Measurements from ENCODE around the gene CADPS. TPM values are rescaled to one million over a fixed set of nuclear protein-coding genes. Genes with fewer than 3 reads are reported as not detected.

CADPS gene
- polyA plus RNA-seq, 2 of the 4 experiments (the other 2 are of a cell fraction), result not detected

DNA sequence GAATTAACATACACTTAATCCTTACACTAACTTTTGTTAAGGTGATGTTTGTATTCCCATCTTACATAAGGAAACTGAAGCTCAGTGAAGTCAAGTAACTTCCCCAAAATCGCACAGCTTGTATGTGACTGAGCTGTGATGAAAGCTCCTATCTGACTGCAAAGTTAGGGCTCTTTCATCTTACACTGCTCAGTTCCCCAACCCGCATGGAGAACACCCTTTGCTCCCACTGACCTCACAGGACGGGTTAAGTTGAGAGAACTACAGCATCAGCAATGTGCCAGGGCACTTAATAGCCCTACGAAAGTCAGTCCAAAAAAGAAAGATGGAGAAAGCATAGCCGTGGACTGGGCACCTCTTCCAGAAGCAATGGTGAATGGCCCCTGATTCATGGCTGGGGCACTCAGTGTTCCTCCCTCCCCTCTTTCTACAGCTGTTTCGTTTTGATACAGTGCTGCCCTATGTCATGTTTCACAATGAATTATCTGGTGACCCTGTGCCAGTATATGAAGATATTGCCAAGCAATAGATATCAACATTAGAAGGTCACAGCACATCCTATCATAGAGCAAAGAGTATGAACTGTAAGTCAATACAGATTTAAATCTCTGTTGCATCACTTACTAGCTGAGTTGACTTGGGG is 38.0 kb downstream of the CADPS start:
- Histone ChIP-seq H3K27ac (no peak overlapping the region), H3K4me1 (no peaks in the 10 kb centered on the region), H3K4me3 (no peak overlapping the region), H3K4me2 (no peak overlapping the region), H3K9me3 (no peaks in the 10 kb centered on the region)
- POLR2A ChIA-PET, result no interaction called here
- no peak for TF ChIP-seq FOSL2 (IDR thresholded peaks at IDR 0.05)
- TF ChIP-seq FOSL2 (CRISPR knock-in tag; IDR thresholded peaks at IDR 0.05), result no peak
- TF ChIP-seq CHD2 (IDR thresholded peaks at IDR 0.05; ENCODE audit: low read length, partially characterized antibody), result no peak
- TF ChIP-seq ZNF302 (CRISPR knock-in tag; IDR thresholded peaks at IDR 0.05), result no peak
- WGBS (ENCODE audit: missing lambda C conversion rate), result 3% methylated on average over 5 of the region's 6 CpGs
- FAIRE-seq (no peak), DNase-seq (ENCODE audit: low read depth in 1 of 2, low spot score in 1 of 2) (no peak), ATAC-seq (no peak)
- CTCF ChIA-PET, result no interaction called here

DNA sequence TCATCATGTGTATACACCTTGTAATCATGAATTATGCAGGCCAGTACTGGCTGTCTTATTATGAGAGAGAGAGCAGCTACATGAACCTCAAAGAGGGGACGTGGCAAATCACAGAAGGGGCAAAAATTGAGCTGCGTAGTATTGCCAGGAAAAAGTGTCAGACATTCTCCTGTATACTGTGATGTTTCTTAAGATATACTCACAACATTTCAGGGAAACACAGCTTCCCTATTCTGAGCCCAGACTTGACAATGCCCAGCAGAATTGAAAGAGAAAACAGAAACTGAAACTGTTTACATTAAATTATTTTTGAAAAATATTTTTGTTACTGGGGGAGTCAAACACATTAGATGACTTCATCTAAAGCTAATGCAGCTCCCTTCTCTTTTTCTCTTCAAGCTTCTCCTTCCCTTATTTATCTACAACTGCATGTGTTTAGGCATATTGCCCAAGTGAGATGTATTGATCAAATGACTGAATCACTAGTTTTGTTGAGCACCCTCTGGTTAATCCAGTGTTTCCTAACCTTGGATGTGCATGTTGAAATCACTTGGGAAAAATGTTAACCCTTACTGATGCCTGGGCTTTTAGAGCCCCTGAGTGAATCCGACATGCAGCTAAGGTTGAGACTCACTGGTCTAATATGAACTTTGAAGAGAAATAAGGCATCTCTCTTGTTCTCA is 39.5 kb downstream of the CADPS start:
- ChIA-PET CTCF (no interaction called here), POLR2A (no interaction called here)
- H3K9me3 ChIP-seq, result no peaks in the 10 kb centered on the region
- TF ChIP-seq EHF (CRISPR knock-in tag; IDR thresholded peaks at IDR 0.05), result no peak
- TF ChIP-seq PHF8 (IDR thresholded peaks at IDR 0.05; ENCODE audit: borderline replicate concordance, low read depth), result no peak
- TF ChIP-seq TFCP2L1 (CRISPR knock-in tag; IDR thresholded peaks at IDR 0.05), result no peak
- no peak for TF ChIP-seq POLR2A (IDR thresholded peaks at IDR 0.05; ENCODE audit: low read length)
- TF ChIP-seq, protein P1, sequence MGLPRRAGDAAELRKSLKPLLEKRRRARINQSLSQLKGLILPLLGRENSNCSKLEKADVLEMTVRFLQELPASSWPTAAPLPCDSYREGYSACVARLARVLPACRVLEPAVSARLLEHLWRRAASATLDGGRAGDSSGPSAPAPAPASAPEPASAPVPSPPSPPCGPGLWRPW (IDR thresholded peaks at IDR 0.05), result no peak
- TF ChIP-seq RNF2 (IDR thresholded peaks at IDR 0.05; ENCODE audit: borderline replicate concordance, low read depth), result no peak
- TF ChIP-seq CEBPB (IDR thresholded peaks at IDR 0.05), result no peak
- no peak for TF ChIP-seq CHD4 (IDR thresholded peaks at IDR 0.05; ENCODE audit: borderline replicate concordance)
- TF ChIP-seq, protein P2, sequence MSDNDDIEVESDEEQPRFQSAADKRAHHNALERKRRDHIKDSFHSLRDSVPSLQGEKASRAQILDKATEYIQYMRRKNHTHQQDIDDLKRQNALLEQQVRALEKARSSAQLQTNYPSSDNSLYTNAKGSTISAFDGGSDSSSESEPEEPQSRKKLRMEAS (IDR thresholded peaks at IDR 0.05), result no peak
- no peak for TF ChIP-seq NPAS2 (CRISPR knock-in tag; IDR thresholded peaks at IDR 0.05; ENCODE audit: borderline replicate concordance)
- TF ChIP-seq RARB (CRISPR knock-in tag; IDR thresholded peaks at IDR 0.05), result no peak
- no peak for TF ChIP-seq CBX2 (IDR thresholded peaks at IDR 0.05; ENCODE audit: borderline replicate concordance, low read depth)
- TF ChIP-seq, protein P3, sequence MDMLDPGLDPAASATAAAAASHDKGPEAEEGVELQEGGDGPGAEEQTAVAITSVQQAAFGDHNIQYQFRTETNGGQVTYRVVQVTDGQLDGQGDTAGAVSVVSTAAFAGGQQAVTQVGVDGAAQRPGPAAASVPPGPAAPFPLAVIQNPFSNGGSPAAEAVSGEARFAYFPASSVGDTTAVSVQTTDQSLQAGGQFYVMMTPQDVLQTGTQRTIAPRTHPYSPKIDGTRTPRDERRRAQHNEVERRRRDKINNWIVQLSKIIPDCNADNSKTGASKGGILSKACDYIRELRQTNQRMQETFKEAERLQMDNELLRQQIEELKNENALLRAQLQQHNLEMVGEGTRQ (IDR thresholded peaks at IDR 0.05), result no peak
- TF ChIP-seq ZFP36 (IDR thresholded peaks at IDR 0.05; ENCODE audit: borderline replicate concordance, partially characterized antibody), result no peak
- TF ChIP-seq, protein P4, sequence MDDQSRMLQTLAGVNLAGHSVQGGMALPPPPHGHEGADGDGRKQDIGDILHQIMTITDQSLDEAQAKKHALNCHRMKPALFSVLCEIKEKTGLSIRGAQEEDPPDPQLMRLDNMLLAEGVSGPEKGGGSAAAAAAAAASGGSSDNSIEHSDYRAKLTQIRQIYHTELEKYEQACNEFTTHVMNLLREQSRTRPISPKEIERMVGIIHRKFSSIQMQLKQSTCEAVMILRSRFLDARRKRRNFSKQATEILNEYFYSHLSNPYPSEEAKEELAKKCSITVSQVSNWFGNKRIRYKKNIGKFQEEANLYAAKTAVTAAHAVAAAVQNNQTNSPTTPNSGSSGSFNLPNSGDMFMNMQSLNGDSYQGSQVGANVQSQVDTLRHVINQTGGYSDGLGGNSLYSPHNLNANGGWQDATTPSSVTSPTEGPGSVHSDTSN (IDR thresholded peaks at IDR 0.05), result no peak
- no peak for TF ChIP-seq FOSB (CRISPR knock-in tag; IDR thresholded peaks at IDR 0.05)
- no peak overlapping the region for H3K27ac ChIP-seq
- WGBS (ENCODE audit: missing lambda C conversion rate), result 4% methylated on average over 3 of the region's 3 CpGs
- H3K4me3 ChIP-seq, result no peak overlapping the region
- no peak for FAIRE-seq
- no peaks in the 10 kb centered on the region for H3K4me1 ChIP-seq
- no peak for DNase-seq (ENCODE audit: low read depth in 1 of 2, low spot score in 1 of 2)
- no peak for ATAC-seq
- H3K4me2 ChIP-seq, result no peak overlapping the region

DNA sequence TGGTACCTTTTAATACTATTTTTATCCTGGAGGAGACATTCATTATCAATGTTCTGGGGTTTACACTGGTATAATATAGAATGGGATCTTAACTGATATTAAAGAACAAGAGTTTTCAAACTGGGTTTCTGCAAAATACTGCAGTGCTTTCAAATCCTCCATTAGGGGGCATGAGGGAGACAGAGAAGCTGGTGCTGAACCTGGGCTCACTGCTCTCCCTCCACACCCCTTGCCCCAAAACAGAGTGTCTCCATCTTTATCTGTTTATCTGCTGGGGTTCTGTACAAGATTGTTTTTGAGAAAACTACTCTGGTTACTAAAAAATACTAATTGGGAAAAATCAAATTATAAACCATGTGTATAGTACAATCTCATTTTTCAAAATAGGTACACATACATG is 41.7 kb downstream of the CADPS start:
- ATAC-seq, result no peak
- no peaks in the 10 kb centered on the region for H3K4me1 ChIP-seq
- DNase-seq (ENCODE audit: low read depth in 1 of 2, low spot score in 1 of 2), result peak in 1 of 2 experiments; percentile 1
- no peak overlapping the region for H3K4me2 ChIP-seq
- CTCF ChIA-PET, result no interaction called here
- POLR2A ChIA-PET, result no interaction called here
- FAIRE-seq, result no peak
- no peak overlapping the region for H3K4me3 ChIP-seq
- H3K27ac ChIP-seq, result no peak overlapping the region
- TF ChIP-seq ESRRA (IDR thresholded peaks at IDR 0.05; ENCODE audit: borderline replicate concordance, low read length), result no peak
- H3K9me3 ChIP-seq, result no peaks in the 10 kb centered on the region

All from A549 (cell line).